GM19397 (cell line): ENCODE results near the gene CCDC77.

Experiments used
- ATAC-seq: cut with Tn5 transposase; IDR thresholded peaks from one replicate; pipeline ENCODE4 v1.9.1; 2021; ENCODE audit warnings: mild to moderate bottlenecking, moderate library complexity; ENCODE audit not compliant: unreplicated experiment

Gene CCDC77

GRCh38 chr12:450438-450837 is 49.0 kb downstream of the CCDC77 start:
- no peak for ATAC-seq

GRCh38 chr12:452667-453210 is 51.3 kb downstream of the CCDC77 start:
- no peak for ATAC-seq

DNA sequence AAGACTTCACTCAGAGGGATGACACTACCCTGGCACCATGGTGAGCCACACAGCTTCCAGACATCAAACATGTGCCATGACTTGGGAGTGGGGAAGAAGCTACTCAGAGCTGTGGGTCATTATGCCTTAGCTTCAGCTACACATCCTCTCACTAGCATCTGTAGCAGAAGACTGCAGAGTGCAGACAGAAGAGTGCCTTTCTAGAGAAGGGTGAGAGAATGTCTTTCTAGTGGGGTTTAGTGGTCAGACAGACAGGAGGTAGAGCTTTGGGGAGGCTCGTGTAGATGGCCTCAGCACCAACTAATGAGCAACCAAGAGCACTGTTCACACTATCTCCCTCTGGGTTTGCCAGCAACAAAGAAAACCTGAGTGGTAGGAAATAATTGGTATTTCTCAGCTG is 53.4 kb downstream of the CCDC77 start:
- no peak for ATAC-seq

DNA sequence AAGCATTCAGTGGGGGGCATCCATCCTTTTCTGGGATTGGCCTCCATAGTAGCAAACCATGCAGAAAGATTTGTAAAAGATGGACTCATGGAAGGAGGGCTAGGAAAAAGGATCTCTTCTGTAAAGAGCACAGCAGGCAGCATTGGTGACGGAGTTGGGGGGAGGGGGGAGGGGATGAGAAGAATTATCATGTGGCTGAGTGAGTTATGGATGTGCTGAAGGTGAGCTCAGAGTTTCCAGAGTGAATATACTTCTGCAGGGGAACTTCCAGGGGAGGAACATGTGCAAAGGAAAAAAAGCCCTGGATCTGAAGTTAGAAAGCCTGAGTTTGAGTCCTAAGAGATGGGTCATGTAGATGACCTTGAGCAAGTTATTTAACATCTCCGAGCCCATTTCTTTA is 54.4 kb downstream of the CCDC77 start:
- ATAC-seq, result no peak

DNA sequence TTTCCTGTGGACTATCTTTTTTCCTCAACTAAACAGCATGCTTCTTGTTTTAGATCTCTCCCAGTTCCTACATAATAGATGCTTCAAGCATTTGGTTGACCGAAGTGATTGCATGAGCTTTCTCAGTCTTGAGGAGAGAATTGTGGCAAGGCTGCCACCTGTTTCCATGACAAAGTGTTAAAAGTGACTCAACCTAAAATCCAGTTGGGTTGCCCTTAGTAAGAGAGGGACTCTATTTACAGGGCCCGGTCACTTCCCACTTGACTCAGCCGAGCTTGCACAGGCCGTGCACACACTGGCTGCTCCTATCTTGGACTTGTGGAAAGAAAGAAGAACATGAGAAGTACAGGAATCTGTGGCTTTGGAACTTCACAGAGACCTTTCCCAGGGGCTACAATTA is 56.2 kb downstream of the CCDC77 start:
- ATAC-seq, result no peak

GRCh38 chr12:459050-459429 is 57.6 kb downstream of the CCDC77 start:
- ATAC-seq, result no peak

DNA sequence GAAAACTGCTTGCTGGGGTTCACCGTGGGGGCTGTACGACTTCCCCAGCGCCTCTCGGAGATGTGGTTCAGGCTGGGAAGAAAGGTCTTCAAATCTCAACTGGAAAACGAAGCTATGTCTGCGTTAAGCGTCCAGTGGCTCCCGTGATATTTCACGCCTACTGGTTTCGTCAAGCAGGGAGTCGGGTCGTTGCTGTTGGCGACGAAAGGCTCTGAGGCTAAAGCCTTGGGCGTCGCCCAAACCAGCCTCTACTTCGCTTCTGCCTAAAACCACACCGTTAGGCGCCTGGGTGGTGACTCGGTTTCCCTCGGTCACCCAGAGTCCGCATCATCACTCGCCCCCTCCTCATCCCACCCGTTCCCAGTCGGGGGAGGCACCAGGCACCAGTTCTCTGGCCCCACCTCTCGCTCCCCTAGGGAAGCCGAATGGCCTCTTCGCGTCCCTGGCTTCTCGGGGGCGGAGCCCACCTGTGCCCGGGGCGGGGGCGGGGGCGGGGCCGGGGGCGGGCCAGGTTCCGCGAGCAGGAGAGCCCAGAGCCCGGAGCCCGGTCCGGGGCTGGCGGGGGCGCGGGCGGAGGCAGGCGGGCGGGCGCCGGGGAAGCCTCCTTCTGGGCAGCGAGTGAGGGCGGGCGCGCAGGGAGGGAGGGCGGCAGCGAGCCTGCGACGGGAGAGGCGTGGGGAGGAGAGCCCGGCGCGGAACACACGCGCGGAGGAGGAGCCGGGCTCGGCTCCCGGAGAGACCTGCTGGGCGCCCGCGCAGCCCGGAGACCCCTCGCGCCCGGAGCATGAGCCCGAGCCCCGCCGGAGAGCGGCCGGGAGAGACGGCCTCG is 58.2 kb downstream of the CCDC77 start, which contains the start of gene B4GALNT3:
Gene B4GALNT3 (plus strand): TSS at position 510 of the 829 bp plus-strand sequence. CDS start 438 bp downstream, outside the sequence.
- ATAC-seq, result no peak

DNA sequence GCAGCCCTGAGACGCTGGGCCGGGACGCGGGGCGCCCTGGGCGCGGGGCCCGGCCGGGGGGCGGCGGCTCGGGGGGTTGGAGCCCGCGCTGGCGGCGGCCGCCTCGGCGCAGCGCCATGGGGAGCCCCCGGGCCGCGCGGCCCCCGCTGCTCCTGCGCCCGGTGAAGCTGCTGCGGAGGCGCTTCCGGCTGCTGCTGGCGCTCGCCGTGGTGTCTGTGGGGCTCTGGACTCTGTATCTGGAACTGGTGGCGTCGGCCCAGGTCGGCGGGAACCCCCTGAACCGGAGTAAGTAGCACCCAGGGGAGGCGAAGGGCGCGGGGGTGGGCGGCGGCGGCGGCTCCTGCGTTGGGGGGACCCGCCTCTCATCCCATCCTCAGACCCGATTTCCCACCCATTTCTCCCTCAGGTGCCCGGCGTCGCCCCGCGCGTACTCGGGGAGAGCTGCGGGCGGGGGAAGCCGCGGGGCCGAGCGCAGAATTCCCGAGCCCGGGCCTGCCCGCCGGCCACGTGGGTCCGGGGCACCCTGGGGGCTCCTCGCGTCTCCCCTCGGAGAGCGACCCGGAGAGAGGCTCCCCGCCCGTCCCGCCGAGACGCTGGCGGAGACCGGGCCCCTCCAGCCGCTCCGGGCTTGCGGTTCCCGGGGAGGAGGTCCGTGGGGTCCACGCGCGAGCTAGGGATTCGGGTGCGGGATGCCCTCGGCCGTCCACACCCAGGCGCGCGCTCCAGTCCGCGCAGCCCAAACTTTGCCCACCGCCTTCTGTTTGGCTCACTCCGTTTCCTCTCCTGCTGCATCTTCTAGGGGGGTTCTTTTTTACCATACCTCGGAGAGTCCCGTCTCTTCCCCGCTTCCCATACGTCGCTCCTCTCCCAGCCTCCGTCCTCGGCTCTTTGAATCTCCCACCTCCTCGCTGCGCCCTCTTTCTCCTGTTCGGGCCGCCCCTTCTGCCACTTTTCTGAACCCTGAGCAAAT is 59.1 kb downstream of the CCDC77 start:
- no peak for ATAC-seq

GRCh38 chr12:461425-461824 is 60.0 kb downstream of the CCDC77 start:
- ATAC-seq, result no peak

DNA sequence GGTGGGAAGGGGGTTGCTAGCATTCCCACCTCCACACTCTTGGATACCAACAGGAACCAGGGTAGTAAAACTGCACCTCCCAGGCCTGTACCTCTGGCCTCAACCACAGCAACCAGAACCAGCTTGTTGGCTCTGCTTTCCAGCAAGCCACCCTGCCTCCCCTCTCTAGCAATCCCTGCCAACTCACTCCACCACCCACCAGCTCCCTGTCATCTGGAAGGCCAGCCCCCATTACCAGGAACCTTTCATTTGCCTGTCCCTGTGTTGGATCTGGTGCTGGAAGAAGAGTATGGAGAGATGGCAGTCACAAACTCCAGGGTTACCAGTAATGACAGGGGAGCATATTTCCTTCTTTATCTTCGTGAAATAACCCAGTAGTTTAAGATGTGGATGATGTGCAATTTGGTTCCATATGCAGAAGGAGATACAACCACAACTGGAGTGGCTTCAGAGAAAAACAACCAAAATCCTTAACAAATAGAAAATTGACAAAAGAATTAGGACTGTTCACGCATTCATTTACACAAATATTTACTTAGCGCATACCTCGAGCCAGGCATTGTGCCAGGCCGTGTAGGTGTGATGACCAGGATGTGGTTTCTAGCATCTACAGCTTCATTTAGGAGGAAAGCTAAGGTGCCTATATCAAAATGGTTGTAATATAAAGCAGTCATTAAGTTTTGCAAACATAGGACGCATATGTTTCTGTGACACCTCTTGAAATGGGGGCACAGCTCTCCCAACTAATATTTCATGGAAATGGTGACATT is 61.7 kb downstream of the CCDC77 start:
- no peak for ATAC-seq

DNA sequence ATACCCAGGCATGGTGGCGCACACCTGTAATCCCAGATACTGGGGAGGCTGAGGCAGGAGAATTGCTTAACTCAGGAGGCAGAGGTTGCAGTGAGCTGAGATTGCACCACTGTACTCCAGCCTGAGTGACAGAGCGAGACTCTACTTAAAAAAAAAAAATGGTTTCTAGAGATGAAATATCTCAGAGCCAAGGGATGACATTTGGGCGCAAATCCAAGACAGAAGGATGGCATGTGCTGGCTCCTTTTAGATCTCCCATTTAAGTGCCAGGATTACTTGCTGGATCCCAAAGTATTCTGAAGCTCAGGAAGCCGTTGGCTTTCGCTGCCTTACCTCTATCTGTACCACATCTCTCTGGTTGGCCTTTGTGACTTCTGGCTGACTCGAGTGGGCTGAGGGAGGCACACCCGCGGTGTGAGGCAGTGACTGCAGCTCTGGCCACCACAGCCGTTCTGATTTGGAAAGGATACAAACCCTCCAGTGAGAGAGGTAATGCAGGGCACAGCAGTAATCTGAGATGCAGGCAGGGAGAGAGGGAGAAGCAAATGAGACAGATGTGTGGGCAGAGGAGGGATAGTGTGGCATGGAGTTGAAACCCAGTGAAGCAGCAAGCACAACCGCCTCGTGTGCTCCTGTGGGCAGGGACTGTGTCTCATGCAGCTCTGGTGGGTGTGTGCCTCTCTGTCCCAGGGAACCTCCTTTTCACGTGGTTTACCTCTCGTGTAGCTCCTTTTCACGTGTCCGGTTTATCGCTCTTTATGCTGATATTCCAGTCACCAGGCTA is 63.2 kb downstream of the CCDC77 start:
- no peak for ATAC-seq

DNA sequence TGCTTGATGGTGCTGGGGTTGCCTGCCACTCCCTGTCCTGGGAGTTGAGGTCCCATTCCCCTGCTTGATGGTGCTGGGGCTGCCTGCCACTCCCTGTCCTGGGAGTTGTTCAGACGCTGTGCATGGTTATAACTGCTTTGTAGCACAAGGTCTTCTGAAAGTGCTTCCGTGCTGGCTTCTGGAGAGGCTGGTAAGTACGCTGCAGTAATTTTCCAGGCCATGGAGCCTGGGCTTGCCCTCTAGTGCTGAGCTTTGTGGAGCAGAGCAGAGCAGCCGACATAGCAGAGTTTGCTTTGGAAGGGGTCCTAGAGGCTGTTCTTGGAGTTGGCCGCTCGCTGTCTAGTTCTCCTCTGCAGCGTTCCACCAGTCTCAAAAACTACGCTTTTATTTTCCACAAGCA is 64.6 kb downstream of the CCDC77 start:
- no peak for ATAC-seq

DNA sequence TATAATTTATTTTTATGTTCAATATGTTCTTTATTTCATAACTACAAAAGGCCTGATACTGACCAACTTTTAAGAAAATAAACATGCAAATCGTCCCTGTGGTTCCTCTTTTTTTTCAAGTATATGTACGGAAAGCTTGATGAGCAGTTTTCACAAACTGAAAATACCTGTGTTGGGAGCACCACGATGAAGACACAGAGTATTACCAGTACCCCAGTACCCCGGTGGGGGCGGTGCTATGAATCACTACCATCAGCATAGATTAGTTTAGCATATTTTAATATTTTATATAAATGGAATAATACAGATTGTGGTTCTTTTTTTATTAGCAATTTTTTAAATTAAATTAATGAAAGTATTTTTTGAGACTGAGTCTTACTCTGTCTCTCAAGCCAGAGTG is 65.3 kb downstream of the CCDC77 start:
- no peak for ATAC-seq

GRCh38 chr12:467591-467990 is 66.1 kb downstream of the CCDC77 start:
- no peak for ATAC-seq

- no peak for ATAC-seq
Measured at GRCh38 chr12:468671-469389, 67.4 kb downstream of the CCDC77 start.

DNA sequence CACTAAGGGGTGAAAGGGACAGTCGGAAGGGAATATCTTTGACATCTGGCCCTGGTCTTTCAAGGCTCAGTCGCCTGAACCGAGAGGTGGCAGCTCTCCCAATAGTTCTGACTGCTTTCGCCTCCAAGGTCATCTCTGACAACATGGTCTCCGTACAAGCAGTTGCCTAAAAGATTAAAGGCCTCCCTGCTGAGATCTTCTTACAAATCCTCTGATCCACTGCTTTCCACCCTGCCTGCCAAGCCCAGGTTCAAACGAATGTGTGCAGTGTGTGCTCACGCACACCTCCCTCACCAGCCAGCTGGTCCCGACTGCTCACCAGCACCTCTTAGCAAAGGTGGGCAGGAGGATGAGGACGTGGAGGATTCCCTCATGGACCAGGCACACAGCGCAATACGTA is 68.7 kb downstream of the CCDC77 start:
- no peak for ATAC-seq

DNA sequence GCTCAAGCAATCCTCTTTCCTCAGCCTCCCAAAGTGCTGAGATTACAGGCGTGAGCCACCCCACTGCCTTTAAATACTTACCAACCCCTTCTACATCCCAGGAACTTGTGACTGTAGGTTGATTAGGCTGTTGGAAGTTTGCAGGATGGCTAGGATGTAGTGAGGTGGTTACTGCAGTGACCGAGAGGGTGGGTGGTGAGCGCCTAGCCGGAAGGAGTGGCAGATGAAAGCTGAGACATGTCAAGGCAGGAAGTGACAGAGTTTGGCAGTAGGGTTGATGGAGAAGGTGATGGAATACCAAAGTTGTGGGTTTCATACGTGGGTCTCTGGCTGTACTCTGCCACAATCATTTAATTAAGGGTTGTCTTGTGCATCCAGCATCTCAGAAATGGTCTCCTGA is 71.8 kb downstream of the CCDC77 start:
- ATAC-seq, result no peak

- no peak for ATAC-seq
Measured at GRCh38 chr12:473863-474577, 72.6 kb downstream of the CCDC77 start.

DNA sequence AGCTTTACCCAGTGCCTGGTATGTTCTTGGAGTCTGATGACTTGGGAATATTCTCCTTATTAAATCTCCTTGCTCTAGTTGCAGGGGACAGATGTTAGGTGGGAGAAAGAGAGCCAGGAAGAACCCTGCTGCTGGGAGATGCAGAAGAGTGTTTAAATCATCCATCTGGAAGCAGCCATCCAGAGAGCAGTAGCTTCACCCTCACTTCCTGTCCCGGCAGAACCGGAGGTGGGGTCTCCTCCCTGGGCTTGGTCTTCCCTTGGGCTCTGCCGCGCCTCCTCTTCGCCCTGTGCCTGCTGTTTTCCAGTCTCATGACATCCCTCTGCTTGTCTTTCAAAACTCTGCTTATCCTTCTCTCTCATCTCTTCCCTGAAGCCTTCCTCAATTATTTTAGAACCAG is 73.8 kb downstream of the CCDC77 start:
- ATAC-seq, result no peak
